B cell (primary cell): Measurements from ENCODE around the gene SRBD1. TPM values are rescaled to one million over a fixed set of nuclear protein-coding genes. Genes with fewer than 3 reads are reported as not detected.

Experiments used
- ATAC-seq: fragments of 200-7000 bp; cut with Tn5 transposase; one replicate; pipeline ENCODE4 v1.10.0; 2021; ENCODE audit warnings: low read depth, mild to moderate bottlenecking, moderate number of reproducible peaks, moderate library complexity
- CTCF ChIA-PET: fragments of 350-600 bp; sonication (Branson Sonifier 250); formaldehyde crosslinking; loops from one replicate; lab custom pipeline; 2021; ENCODE audit warnings: antibody characterized with exemption, inconsistent platforms; lab: Charles Lee
- POLR2A ChIA-PET: fragments of 350-600 bp; sonication (Branson Sonifier 250); formaldehyde crosslinking; loops from one replicate; lab custom pipeline; 2021; ENCODE audit warnings: antibody characterized with exemption; lab: Charles Lee
- DNase-seq: peaks from one replicate; pipeline ENCODE4 v3.0.0; 2013
- H2AFZ ChIP-seq: 2 replicates; pipeline ENCODE4 v1.6.1; 2012; ENCODE audit warnings: mild to moderate bottlenecking, low read depth, low read length; ENCODE audit not compliant: insufficient read depth, poor library complexity, severe bottlenecking
- H3K27ac ChIP-seq, 2 donors: 1 replicate in 1 of 2; 2 replicates in 1 of 2; pipeline ENCODE4 v1.5.1; 2012 to 2013; ENCODE audit warnings: low read length in 2 of 2, mild to moderate bottlenecking in 2 of 2, moderate library complexity in 1 of 2
- H3K27me3 ChIP-seq, 4 experiments: fragments of 200-600 bp in 1 of 4; sonication (generic) in 1 of 4; replicated peaks in 1 of 4; 1 replicate in 2 of 4; 2 replicates in 2 of 4; pipeline versions ENCODE4 v1.6.1 to v1.7.0; 2013 to 2016; ENCODE audit warnings: low read length in 3 of 4, mild to moderate bottlenecking in 2 of 4, mixed read lengths in 1 of 4, moderate library complexity in 1 of 4; ENCODE audit not compliant: insufficient read depth in 4 of 4, control insufficient read depth in 3 of 4; ENCODE audit errors: control extremely low read depth in 1 of 4
- H3K36me3 ChIP-seq, 2 experiments: replicated peaks in 1 of 2; 1 replicate in 1 of 2; 2 replicates in 1 of 2; pipeline versions ENCODE4 v1.6.1 to v1.7.1; 2013; ENCODE audit warnings: low read length in 1 of 2; ENCODE audit not compliant: insufficient read depth in 2 of 2, control insufficient read depth in 1 of 2; ENCODE audit errors: control extremely low read depth in 1 of 2, extremely low read depth in 1 of 2
- H3K4me1 ChIP-seq, 2 donors: fragments of 200-600 bp in 1 of 2; sonication (generic) in 1 of 2; 1 replicate in 1 of 2; 2 replicates in 1 of 2; pipeline versions ENCODE4 v1.5.1 to v1.6.1; 2013 to 2017; ENCODE audit warnings: low read length in 2 of 2; ENCODE audit not compliant: control insufficient read depth in 2 of 2, insufficient read depth in 2 of 2
- H3K4me2 ChIP-seq: replicated peaks from 2 replicates; pipeline ENCODE3; 2012; ENCODE audit warnings: mild to moderate bottlenecking, low read depth, low read length; ENCODE audit not compliant: poor library complexity, severe bottlenecking
- H3K4me3 ChIP-seq, 5 experiments: fragments of 200-600 bp in 1 of 5; sonication (generic) in 1 of 5; 1 replicate in 3 of 5; 2 replicates in 2 of 5; pipeline versions ENCODE4 v1.5.1 to v1.7.0; 2011 to 2016; ENCODE audit warnings: low read length in 4 of 5, mild to moderate bottlenecking in 4 of 5, low read depth in 2 of 5, control low read depth in 1 of 5, moderate library complexity in 1 of 5; ENCODE audit not compliant: insufficient read depth in 1 of 5; ENCODE audit errors: control extremely low read depth in 1 of 5, extremely low read depth in 1 of 5
- H3K79me2 ChIP-seq: fragments of 200-600 bp; sonication (generic); one replicate; pipeline ENCODE4 v1.6.0; 2016; ENCODE audit warnings: low read length; ENCODE audit not compliant: control insufficient read depth, insufficient read depth
- H3K9ac ChIP-seq: fragments of 200-600 bp; sonication (generic); 2 replicates; pipeline ENCODE4 v1.6.1; 2017; ENCODE audit warnings: mild to moderate bottlenecking, low read length, moderate library complexity
- H3K9me3 ChIP-seq, 3 donors: one replicate each; pipeline versions ENCODE4 v1.6.1 to v1.7.1; 2013; ENCODE audit warnings: low read length in 2 of 3; ENCODE audit not compliant: control insufficient read depth in 2 of 3, insufficient read depth in 1 of 3; ENCODE audit errors: control extremely low read depth in 1 of 3
- H4K20me1 ChIP-seq: 2 replicates; pipeline ENCODE4 v1.6.0; 2012; ENCODE audit warnings: mild to moderate bottlenecking, low read length; ENCODE audit not compliant: insufficient read depth, control insufficient read depth, poor library complexity, severe bottlenecking
- H3K27ac Mint-ChIP-seq: one replicate; pipeline ENCODE4 v1.8.0; 2021; ENCODE audit warnings: mixed read lengths
- H3K27me3 Mint-ChIP-seq: one replicate; pipeline ENCODE4 v1.8.0; 2021; ENCODE audit warnings: mixed read lengths
- H3K4me1 Mint-ChIP-seq: one replicate; pipeline ENCODE4 v1.8.0; 2021; ENCODE audit warnings: mixed read lengths
- H3K4me3 Mint-ChIP-seq: one replicate; pipeline ENCODE4 v1.8.0; 2021; ENCODE audit warnings: mixed read lengths
- H3K9me3 Mint-ChIP-seq: one replicate; pipeline ENCODE4 v1.8.0; 2022; ENCODE audit warnings: mixed read lengths; ENCODE audit not compliant: insufficient read depth
- CTCF ChIP-seq: fragments of 200-600 bp; IDR thresholded peaks from one replicate; pipeline ENCODE4 v1.8.0; 2022; ENCODE audit warnings: antibody characterized with exemption, mild to moderate bottlenecking
- EZH2 ChIP-seq: IDR thresholded peaks from 2 replicates; pipeline ENCODE4 v1.6.1; 2012; ENCODE audit warnings: borderline replicate concordance, low read depth, mild to moderate bottlenecking, moderate library complexity, low read length; ENCODE audit not compliant: insufficient read depth, poor library complexity, severe bottlenecking
- WGBS: methylation state at CpG from one replicate; pipeline ENCODE4 v1.1.5; 2013; ENCODE audit warnings: missing lambda C conversion rate; ENCODE audit not compliant: insufficient coverage; 5-methylcytosine and 5-hydroxymethylcytosine counted together
- intact Hi-C: fragments of 100-400 bp; cut with micrococcal nuclease; formaldehyde crosslinking; loops from one replicate; pipeline ENCODE4 v1.10.0; 2022
- polyA plus RNA-seq: library from polyadenylated mRNA; depleted of rRNA; stranded (reverse); fragments of >200 nt; gene quantifications from 2 replicates; pipeline ENCODE4 v1.2.3, GENCODE V29; 2012
- total RNA-seq, 2 donors: library from RNA; stranded (reverse); fragments of 120-200 nt in 1 of 2; gene quantifications; 1 replicate in 1 of 2; 2 replicates in 1 of 2; pipeline versions ENCODE4 v1.2.3 to v1.2.4, GENCODE V29; 2013 to 2022

Gene SRBD1
- total and polyA plus RNA-seq, 2 donors (not counting 1 experiment from before 2014, with no cell fraction given): 6.2 to 27.1 TPM

DNA sequence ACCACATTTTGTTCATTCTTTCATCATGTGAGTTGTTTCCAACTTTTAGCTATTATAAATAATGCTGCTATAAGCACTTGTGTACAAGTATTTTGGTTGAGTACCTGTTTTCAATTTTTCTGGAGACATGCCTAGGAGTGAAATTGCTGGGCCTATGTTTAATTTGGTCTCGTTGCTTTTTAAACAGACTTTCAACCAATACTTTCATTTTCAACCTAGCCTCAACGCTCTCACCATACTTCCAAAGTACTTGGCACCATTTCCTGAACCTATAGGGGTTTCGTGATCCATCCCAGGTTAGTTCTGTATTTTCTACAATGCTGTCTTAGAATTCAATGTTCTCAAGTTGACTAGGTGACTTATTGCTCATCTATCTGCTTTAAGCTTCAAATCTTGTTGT, 126.1 kb downstream of the SRBD1 start:
- Histone ChIP-seq H3K4me3 (no peak overlapping the region), H4K20me1 (no peaks in the 10 kb centered on the region), H3K4me2 (no peak overlapping the region), H3K36me3 (peaks cover 0 to 3% of the 10 kb centered on the region in 2 experiments), H3K79me2 (no peaks in the 10 kb centered on the region), H3K27me3 (no peaks in the 10 kb centered on the region), H3K4me1 (no peaks in the 10 kb centered on the region), H3K27ac (no peak overlapping the region), H3K9me3 (no peaks in the 10 kb centered on the region), H2AFZ (no peak overlapping the region), H3K9ac (no peak overlapping the region)
- no peaks in the 10 kb centered on the region for H3K9me3 Mint-ChIP-seq
- WGBS: no CpG with 5 or more reads among the region's 3 CpGs
- no peak for ATAC-seq
- POLR2A ChIA-PET: no interaction called here
- TF ChIP-seq CTCF (no peak), EZH2 (no peak)
- H3K27ac Mint-ChIP-seq: no peak overlapping the region
- H3K27me3 Mint-ChIP-seq: no peaks in the 10 kb centered on the region
- CTCF ChIA-PET: interaction anchor here (1.5 kb wide), 1 partner anchor 9 kb away, joined by 4 read pairs; no protein-coding TSS in a partner anchor
- intact Hi-C loops: no loop called here
- no peaks in the 10 kb centered on the region for H3K4me1 Mint-ChIP-seq
- H3K4me3 Mint-ChIP-seq: no peak overlapping the region
- DNase-seq: no peak

DNA sequence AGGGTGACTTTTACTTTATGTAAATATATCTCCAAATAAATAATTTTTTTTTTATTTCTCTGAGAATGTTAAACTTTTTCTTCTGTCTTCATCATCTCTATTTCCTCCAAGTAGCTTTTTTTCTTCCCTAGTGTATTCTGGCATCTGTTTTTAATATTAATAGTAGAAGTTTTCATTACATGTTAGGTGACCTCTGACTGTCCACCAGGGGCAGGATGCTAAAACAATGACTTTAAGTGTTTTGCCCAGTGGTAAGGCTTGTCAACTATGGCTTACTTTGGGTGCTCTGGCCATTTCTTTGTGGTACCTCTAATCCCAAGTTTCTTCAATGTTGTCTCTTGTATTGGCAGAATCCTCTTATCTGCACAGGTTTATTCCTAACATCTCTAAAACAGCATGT, 127.1 kb downstream of the SRBD1 start:
- Histone ChIP-seq H3K9me3 (no peaks in the 10 kb centered on the region), H3K4me1 (no peaks in the 10 kb centered on the region), H3K9ac (no peak overlapping the region), H2AFZ (no peak overlapping the region), H3K27ac (no peak overlapping the region), H3K36me3 (peaks cover 0 to 3% of the 10 kb centered on the region in 2 experiments), H3K4me2 (no peak overlapping the region), H3K79me2 (no peaks in the 10 kb centered on the region), H3K27me3 (no peaks in the 10 kb centered on the region), H4K20me1 (no peaks in the 10 kb centered on the region), H3K4me3 (no peak overlapping the region)
- Mint-ChIP-seq H3K27me3 (no peaks in the 10 kb centered on the region), H3K27ac (no peak overlapping the region), H3K4me3 (no peak overlapping the region), H3K4me1 (no peaks in the 10 kb centered on the region), H3K9me3 (peaks cover 2% of the 10 kb centered on the region)
- DNase-seq (no peak), ATAC-seq (no peak)
- no peak for TF ChIP-seq CTCF
- no peak for TF ChIP-seq EZH2
- ChIA-PET POLR2A (no interaction called here), CTCF (no interaction called here)
- intact Hi-C loops: no loop called here
